Neural crest cell (in vitro differentiated cells): ENCODE results near the gene ZNF417. TPM values are rescaled to one million over a fixed set of nuclear protein-coding genes. Genes with fewer than 3 reads are reported as not detected.
A peak's percentile ranks its signal among the peaks of the same experiment; 100 is the strongest.
"Not testable (repeated sequence)": the region's sequence is repeated elsewhere in the genome, so short reads cannot be mapped to it uniquely, and the experiment has no call there.

Source experiments
- DNase-seq: peaks from one replicate; pipeline ENCODE4 v3.0.0; 2021; ENCODE audit warnings: low read depth, mixed read lengths, low spot score
- H3K27ac Mint-ChIP-seq: one replicate; pipeline ENCODE4 v1.8.0; 2021; ENCODE audit warnings: mild to moderate bottlenecking, mixed read lengths; ENCODE audit not compliant: unreplicated experiment
- H3K27me3 Mint-ChIP-seq: 2 replicates; pipeline ENCODE4 v1.8.0; 2021; ENCODE audit warnings: low read depth, mild to moderate bottlenecking, mixed read lengths
- H3K36me3 Mint-ChIP-seq: 2 replicates; pipeline ENCODE4 v1.8.0; 2021; ENCODE audit warnings: low read depth, mild to moderate bottlenecking, mixed read lengths
- H3K4me1 Mint-ChIP-seq: 2 replicates; pipeline ENCODE4 v1.8.0; 2021; ENCODE audit warnings: mixed read lengths
- H3K4me3 Mint-ChIP-seq: one replicate; pipeline ENCODE4 v1.8.0; 2021; ENCODE audit warnings: mild to moderate bottlenecking, mixed read lengths
- H3K9me3 Mint-ChIP-seq: 2 replicates; pipeline ENCODE4 v1.8.0; 2021; ENCODE audit warnings: mixed read lengths
- total RNA-seq: library from RNA; stranded (reverse); gene quantifications from 2 replicates; pipeline ENCODE4 v1.2.1, GENCODE V29; 2021
- TF ChIP-seq, protein P1 (sequence below): fragments of 200-600 bp; sonication (generic); conservative IDR thresholded peaks from 2 replicates; pipeline ENCODE4 v1.5.0; 2021; ENCODE audit warnings: antibody characterized with exemption, mild to moderate bottlenecking

Gene ZNF417
- total RNA-seq, 1 donor from 2014 or later = 23.3 TPM

- no peak for DNase-seq
- TF ChIP-seq, protein P1, sequence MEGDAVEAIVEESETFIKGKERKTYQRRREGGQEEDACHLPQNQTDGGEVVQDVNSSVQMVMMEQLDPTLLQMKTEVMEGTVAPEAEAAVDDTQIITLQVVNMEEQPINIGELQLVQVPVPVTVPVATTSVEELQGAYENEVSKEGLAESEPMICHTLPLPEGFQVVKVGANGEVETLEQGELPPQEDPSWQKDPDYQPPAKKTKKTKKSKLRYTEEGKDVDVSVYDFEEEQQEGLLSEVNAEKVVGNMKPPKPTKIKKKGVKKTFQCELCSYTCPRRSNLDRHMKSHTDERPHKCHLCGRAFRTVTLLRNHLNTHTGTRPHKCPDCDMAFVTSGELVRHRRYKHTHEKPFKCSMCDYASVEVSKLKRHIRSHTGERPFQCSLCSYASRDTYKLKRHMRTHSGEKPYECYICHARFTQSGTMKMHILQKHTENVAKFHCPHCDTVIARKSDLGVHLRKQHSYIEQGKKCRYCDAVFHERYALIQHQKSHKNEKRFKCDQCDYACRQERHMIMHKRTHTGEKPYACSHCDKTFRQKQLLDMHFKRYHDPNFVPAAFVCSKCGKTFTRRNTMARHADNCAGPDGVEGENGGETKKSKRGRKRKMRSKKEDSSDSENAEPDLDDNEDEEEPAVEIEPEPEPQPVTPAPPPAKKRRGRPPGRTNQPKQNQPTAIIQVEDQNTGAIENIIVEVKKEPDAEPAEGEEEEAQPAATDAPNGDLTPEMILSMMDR = no peak
- Mint-ChIP-seq H3K36me3 (peaks cover 25% of the 10 kb centered on the region), H3K27ac (no peak overlapping the region), H3K27me3 (no peaks in the 10 kb centered on the region), H3K4me3 (no peak overlapping the region), H3K9me3 (no peaks in the 10 kb centered on the region), H3K4me1 (peaks cover 4% of the 10 kb centered on the region)
These were observed 11.1 kb downstream of the ZNF417 start for GRCh38 chr19:57905258-57905657.

DNA sequence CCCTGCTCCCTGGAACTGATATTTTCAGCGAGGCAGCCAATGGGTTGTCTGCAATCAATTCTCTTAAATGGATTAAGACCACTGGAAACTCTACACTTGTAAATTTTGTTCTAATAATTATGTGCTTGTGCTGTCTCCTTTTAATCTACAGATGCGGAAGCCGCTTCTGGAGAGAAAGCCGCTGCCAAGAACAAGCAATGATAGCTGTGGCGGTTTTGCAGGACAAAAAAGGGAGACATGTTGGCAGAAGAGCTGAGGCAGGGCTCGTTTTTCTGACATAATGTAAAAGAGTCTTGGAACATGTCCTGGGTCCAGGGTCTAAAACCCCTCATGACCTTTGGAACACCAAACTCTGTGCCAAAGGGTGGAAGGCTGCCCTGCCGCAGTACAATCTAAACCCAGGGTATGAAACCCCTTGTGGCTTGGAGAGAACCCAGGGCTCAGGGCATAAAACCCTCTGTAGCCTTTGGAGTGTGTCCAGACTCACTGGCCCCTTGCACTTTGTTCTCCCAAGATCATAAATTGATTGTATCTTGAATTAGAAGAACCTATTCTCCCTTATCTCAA is 12.7 kb downstream of the ZNF417 start:
- no peak overlapping the region for H3K4me3 Mint-ChIP-seq
- TF ChIP-seq, protein P1 = no peak
- H3K27me3 Mint-ChIP-seq = no peaks in the 10 kb centered on the region
- no peak overlapping the region for H3K27ac Mint-ChIP-seq
- no peak for DNase-seq
- H3K4me1 Mint-ChIP-seq = peaks cover 4% of the 10 kb centered on the region
- H3K36me3 Mint-ChIP-seq = peaks cover 20% of the 10 kb centered on the region
- no peaks in the 10 kb centered on the region for H3K9me3 Mint-ChIP-seq

GRCh38 chr19:57900311-57900710 is 16.1 kb downstream of the ZNF417 start:
- Mint-ChIP-seq H3K27ac (no peak overlapping the region), H3K9me3 (no peaks in the 10 kb centered on the region), H3K27me3 (no peaks in the 10 kb centered on the region), H3K36me3 (peaks cover 2% of the 10 kb centered on the region), H3K4me1 (peaks cover 4% of the 10 kb centered on the region), H3K4me3 (no peak overlapping the region)
- TF ChIP-seq, protein P1 = no peak
- no peak for DNase-seq

DNA sequence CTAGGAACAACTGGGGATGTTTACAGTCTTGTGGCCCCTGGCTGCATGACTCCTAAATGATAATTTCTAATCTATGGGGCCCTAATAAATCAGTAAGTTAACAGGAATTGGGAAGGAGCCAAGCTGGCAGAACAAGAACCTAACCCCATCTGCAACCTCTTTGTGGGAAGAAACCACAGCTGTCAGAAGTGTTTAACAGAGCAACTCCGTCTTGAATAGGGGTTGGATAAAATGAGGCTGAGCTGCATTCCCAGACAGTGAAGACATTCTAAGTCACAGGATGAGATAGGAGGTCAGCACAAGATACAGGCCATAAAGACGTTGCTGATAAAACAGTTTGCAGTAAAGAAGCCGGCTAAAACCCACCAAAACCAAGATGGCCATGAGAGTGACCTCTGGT is 25.7 kb downstream of the ZNF417 start:
- not testable (repeated sequence) for H3K27ac Mint-ChIP-seq, H3K9me3 Mint-ChIP-seq, DNase-seq, H3K27me3 Mint-ChIP-seq
- peaks cover 28% of the 10 kb centered on the region for H3K36me3 Mint-ChIP-seq
- peaks cover 27% of the 10 kb centered on the region for H3K4me1 Mint-ChIP-seq
- H3K4me3 Mint-ChIP-seq = peak overlapping the region; percentile 12

DNA sequence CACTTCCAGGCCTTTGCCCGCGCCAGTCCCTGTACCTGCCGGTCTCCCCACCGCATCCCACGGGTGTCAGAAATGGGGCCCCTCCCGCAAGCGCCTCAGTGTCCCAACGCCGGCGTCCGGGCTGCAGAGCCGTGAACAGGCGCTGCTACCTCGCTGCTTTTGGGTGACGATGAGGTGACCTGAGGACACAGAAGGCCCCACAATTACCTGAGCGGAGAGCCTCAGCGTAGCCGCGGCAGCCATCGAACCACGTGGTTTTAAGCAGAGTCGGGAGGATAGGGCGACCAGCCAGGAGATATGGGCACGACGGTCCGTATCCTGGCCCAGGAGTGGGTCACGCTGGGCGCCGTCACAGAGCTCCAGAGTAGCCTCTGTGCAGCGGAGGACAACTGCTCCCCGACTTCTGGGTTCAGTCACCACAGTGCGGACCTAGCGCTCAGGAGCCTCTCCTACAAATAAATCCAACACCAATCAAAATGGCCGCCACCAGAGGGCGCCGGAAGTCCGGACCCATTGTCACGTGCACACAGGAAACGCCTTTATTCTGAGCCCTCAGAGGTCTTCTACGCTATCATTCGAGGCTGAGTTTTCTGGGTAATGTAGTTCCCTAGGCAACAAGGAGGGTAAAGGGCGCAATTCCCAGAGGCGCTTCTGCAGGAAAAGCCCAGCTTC is 27.7 kb downstream of the ZNF417 start, which contains the start of gene ZNF814:
ZNF814 (minus strand) TSS at position 478 of the 672 bp plus-strand sequence; CDS start at position 243, 235 bp downstream.
- peak within 1 kb of the TSS; percentile 93 for H3K4me3 Mint-ChIP-seq
- H3K4me1 Mint-ChIP-seq = peaks cover 27% of the 10 kb centered on the region
- peaks cover 10% of the 10 kb centered on the region for H3K9me3 Mint-ChIP-seq
- TF ChIP-seq, protein P1 = peak; percentile 70
- peak within 1 kb of the TSS; percentile 85 for H3K27ac Mint-ChIP-seq
- peak; percentile 86 for DNase-seq
- H3K36me3 Mint-ChIP-seq = peaks cover 46% of the 10 kb centered on the region
- no peaks in the 10 kb centered on the region for H3K27me3 Mint-ChIP-seq

DNA sequence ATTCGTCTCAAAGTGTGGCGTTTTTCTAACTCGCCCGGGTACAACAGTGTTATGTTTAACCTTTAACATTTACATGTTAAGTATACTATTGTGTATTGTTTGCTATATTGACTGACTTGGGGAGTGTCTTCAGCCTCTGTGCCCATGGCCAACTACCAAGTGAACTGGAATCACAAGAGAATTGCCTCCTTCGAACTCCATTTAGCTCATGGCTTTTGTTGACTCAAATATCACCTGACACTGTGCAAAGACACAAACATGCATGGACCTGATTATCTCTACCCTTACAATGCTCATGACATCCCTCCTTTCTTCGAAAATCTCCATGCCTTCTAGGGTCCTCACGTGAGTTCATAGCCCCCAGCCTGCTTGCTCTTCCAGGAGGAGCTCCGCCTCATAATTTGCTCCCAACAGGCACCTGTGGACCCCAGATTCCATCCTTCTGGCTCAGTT is 28.3 kb downstream of the ZNF417 start:
- TF ChIP-seq, protein P1 = no peak
- peak overlapping the region; percentile 85 for H3K27ac Mint-ChIP-seq
- H3K27me3 Mint-ChIP-seq = no peaks in the 10 kb centered on the region
- no peak for DNase-seq
- peak overlapping the region; percentile 93 for H3K4me3 Mint-ChIP-seq
- peaks cover 10% of the 10 kb centered on the region for H3K9me3 Mint-ChIP-seq
- H3K4me1 Mint-ChIP-seq = peaks cover 27% of the 10 kb centered on the region
- peaks cover 51% of the 10 kb centered on the region for H3K36me3 Mint-ChIP-seq
